DMS 273 treated with DMSO at 0.1 percent for 48 hours (cell line): ENCODE results near the gene PDE6B.
"Not testable (repeated sequence)": the region's sequence is repeated elsewhere in the genome, so short reads cannot be mapped to it uniquely, and the experiment has no call there.

Source experiments
- DNase-seq: peaks from one replicate; lab custom pipeline; 2025; lab: John Stamatoyannopoulos, UW

The PDE6B gene

GRCh38 chr4:635851-636627 lies 10.7 kb downstream of the PDE6B start:
- DNase-seq = no peak

GRCh38 chr4:636628-637159 lies 11.3 kb downstream of the PDE6B start:
- no peak for DNase-seq

GRCh38 chr4:637536-638280 lies 12.3 kb downstream of the PDE6B start:
- no peak for DNase-seq

GRCh38 chr4:642366-642765 lies 17.0 kb downstream of the PDE6B start:
- DNase-seq = not testable (repeated sequence)

GRCh38 chr4:646460-646859 lies 21.1 kb downstream of the PDE6B start:
- DNase-seq = no peak

DNA sequence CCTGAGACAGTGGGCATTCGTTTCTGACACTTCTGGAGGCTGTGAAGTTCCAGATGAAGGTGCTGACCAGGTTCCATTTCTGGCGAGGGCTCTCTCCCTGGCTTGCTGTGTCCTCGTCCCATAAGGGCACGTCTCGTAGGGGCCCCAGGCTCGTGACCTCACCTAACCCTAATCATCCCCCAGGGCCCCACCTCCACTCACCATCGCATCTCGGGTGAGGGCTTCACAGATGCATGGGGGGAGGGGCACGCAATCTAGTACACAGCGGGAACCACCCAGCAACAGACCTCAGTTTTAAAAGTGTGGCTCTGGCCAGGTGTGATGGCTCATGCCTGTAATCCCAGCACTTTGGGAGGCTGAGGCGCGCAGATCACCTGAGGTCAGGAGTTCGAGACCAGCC lies 22.1 kb downstream of the PDE6B start:
- DNase-seq = no peak

DNA sequence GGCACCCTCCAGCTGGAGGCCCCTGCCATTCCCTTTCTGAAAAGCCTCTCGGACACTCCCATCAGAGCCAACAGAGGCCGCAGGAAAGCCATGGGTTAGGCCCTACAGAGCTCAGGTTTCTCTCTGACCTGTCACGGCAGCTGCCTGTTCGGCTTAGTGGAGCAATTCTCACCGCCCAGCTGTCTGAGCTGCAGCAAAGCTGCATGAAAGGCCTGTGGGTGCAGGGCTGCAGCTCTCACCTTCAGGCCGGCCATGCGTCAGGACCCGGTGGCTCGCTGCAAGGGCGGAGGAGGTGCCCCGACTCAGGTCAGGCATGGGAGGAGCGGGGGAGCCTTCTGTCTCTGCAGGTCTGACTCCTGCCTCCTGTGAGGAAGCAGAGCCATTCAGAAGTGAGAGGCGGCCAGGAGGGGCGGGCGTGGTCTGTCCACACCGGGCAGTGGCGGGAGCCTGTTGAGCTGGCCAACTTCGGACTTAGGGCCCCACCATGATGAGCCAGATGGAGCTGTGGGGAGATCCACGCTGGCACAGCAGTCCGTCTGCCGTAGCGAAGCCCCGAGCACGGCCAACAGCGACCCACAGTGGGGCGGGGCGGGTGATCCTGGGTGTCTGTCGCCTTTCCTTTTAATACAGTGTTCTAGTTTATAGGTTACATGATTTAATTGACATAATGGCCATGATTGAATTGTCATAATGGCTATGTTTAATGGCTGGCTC lies 23.4 kb downstream of the PDE6B start:
- no peak for DNase-seq

DNA sequence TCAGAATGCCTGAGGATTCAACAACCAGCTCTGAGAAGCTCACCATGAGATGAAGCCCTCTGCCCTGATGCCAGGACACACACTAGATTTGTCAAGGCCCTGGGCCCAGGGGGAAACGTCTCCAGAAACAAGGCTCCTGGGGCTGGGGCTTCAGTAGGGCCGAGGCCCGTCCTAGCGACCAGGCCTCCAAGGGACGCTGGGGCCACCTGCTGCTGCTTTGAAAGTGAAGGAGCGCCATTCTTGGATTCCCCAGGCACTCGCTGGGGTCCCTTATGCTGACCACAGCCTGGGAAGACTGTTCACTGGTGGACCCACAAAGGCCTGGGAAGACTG lies 23.9 kb downstream of the PDE6B start:
- no peak for DNase-seq

DNA sequence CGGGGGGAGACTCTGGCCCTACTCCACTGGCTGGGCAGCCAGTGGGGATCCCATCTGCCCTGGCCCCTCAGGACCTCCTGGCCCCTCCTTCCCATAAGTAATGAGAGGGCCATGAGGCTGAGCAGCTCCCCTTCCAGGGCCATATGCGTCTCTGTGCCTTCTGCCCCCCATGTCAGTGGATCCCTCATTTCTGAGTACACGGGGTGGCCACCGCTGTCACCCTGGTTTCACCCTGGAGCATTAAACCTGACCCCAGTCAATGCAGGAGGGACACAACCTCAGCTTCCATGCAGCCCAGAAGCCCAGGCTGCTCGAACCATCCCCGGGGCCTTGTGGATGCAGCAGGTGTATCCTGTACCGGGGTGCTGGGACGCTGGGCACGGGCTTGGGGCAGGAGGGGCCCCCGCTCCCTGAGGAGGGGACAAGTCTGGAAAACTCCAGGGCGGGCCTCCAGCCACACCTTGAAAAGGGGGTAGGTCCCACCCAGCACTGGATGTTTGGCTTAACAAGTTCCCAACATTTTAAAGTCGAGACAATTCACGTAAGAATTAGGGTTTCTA lies 24.5 kb downstream of the PDE6B start:
- no peak for DNase-seq

DNA sequence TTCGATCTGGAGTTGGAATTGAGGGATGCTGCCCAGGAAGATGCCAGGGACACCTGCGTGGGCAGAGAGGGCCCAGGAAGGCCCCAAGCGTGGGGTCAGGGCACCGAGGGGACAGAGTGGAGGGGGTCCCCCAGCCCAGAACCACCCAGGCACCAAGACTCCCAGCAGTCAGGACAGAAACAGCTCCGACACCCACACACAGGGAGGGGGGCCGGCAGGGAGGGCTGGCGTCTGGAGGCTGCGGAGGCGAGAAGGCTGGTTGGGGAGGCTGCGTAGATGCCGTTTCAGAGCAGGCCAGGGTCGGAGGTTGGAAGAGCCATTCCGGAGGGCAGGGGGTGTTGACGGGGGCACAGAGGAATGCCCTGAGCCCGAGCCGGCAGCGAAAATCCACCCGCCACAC lies 25.1 kb downstream of the PDE6B start:
- DNase-seq = no peak

GRCh38 chr4:650951-651883 lies 25.8 kb downstream of the PDE6B start:
- no peak for DNase-seq

GRCh38 chr4:651884-652642 lies 26.7 kb downstream of the PDE6B start:
- no peak for DNase-seq

DNA sequence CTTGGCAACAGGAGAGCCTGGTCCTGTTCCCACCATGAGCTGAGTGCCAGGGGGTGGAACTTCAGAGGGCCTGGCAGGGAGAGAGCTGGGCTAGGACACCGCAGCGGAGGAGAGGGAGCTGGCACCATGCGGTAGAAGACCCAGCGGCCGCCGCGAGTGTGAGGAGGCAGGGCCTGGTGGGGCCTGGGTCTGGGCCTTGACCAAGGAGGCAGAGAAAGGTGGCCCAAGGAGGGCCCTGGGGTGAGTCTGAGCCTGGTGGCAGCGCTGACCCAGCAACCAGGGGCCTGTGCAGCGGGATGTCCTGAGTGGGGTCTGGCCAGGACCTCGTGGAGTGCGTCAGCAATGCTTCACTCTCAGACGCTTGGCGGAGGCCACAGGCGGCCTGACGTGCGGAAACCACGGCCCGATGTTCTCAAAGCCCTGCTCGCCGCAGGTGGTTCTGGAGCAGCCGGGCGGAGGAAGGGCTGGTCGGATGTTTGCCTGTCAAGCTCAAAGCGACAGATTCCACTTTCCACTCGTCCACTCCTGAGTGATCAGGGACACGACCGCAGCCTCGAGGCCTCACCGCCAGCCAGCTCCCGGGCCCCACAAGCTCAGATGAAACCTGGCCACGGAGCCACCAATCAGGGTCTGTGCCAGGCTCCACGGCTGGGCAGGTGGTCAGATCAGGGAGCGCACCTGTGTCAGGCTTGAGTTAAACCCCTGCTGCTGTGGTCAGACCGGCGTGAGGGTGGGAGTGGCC lies 27.9 kb downstream of the PDE6B start:
- no peak for DNase-seq

- DNase-seq = no peak
Measured at GRCh38 chr4:653831-654502, 28.6 kb downstream of the PDE6B start.

DNA sequence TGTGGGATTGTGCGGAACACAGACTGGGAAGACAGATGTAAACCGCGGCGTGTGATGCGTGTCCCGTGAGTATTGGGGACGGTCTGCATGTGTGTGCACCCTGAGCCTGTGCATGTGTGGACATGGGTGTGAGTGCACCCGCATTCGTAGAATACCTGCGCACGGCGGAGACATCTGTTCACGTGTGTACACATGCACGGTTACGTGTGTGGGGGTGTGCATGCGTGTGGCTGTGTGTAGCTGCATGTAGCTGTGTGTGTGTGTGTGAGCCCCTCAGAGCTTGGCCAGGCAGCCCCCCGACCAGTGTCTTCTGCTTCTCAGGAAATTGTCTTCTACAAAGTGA lies 29.1 kb downstream of the PDE6B start:
- DNase-seq = no peak

- DNase-seq = no peak
Measured at GRCh38 chr4:654871-655463, 29.6 kb downstream of the PDE6B start.

DNA sequence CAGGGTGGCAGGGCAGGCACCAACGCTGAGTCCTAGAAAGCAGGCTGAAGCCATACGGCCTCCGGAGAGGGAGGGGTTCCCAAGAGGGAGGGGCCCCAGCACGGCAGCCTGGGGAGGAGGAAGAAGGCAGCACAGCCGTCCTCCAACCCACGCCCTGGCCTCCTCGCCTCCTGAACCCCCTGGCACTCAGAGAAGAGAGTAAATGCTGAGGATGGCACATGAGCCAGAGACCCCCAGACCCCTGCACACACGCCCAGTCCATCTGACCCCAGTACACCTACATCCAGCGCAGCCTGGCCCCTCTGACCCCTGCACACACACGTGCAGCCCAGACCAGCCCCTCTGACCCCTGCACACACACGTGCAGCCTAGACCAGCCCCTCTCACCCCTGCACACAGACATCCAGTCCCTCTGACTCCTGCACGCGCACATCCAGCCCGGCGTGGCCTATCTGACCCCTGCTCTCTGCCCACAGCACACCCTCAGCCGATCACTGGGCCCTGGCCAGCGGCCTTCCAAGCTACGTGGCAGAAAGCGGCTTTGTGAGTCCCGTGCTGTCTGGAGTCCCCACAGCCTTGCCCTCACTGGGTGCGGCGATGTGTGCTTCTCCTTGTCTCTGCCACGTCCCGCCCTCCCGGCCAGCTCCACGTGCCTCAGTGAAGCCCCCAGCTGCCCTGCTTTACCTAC lies 30.2 kb downstream of the PDE6B start:
- DNase-seq = no peak
